GM19455 (cell line): Measurements from ENCODE around the gene DCTN2.
"Not testable (repeated sequence)": the region's sequence is repeated elsewhere in the genome, so short reads cannot be mapped to it uniquely, and the experiment has no call there.

Experiments used
- ATAC-seq: cut with Tn5 transposase; IDR thresholded peaks from one replicate; pipeline ENCODE4 v1.9.1; 2021; ENCODE audit not compliant: unreplicated experiment

DCTN2 gene

DNA sequence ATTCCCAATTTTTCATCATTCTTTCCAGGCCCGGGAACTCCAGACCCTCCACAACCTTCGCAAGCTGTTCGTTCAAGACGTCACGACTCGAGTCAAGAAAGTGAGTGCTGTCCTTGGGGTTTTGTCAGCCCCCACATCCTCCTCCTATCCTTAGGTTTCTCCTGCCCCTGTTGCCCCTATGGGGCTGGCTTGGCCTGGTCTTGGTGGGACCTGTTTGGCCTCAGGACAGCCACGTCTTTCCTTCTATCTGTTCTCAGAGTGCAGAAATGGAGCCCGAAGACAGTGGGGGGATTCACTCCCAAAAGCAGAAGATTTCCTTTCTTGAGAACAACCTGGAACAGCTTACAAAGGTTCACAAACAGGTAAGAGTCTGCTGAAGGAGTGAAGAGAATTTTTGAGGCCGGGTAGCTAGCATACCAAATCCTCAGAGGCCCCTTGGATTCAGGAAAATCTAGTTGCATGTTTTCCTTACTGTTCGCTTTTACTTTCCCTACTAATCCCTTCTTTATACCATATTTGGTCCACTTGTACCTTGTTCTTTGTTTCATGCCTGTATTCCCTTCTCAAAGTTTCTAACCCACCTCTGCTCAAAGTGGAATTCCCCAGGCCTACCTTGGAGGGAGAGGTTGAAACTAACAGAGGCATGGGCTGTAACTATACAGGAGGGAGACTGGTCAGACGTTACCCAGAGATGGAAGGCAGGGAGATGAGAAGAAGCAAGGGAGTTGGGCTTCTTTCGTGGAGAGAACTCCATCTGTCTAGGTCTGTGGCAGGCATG is 31.2 kb upstream of the DCTN2 start:
- ATAC-seq: no peak

DNA sequence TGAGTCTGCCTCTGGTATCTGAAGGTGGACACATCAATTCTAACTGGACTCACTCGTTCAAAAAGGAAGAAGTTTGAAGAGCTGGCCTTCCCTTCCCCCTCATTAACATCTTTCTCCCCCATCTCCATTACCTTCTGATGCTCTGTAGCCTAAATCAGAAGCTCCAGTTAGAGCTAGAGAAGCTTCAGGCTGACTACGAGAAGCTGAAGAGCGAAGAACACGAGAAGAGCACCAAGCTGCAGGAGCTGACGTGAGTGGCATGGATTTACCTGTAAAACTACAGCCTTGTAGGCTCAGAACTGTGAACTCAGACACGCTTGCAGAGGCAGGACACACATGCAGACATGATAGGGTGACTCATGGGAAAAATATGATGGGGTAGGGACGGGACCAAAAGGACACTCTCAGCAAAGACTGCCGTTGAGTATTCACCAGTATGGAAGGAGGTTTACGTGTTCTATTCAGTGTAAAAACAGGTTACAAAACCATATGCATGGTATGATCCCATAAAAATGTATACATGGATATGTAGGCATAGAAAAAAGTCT is 29.7 kb upstream of the DCTN2 start:
- ATAC-seq: no peak

DNA sequence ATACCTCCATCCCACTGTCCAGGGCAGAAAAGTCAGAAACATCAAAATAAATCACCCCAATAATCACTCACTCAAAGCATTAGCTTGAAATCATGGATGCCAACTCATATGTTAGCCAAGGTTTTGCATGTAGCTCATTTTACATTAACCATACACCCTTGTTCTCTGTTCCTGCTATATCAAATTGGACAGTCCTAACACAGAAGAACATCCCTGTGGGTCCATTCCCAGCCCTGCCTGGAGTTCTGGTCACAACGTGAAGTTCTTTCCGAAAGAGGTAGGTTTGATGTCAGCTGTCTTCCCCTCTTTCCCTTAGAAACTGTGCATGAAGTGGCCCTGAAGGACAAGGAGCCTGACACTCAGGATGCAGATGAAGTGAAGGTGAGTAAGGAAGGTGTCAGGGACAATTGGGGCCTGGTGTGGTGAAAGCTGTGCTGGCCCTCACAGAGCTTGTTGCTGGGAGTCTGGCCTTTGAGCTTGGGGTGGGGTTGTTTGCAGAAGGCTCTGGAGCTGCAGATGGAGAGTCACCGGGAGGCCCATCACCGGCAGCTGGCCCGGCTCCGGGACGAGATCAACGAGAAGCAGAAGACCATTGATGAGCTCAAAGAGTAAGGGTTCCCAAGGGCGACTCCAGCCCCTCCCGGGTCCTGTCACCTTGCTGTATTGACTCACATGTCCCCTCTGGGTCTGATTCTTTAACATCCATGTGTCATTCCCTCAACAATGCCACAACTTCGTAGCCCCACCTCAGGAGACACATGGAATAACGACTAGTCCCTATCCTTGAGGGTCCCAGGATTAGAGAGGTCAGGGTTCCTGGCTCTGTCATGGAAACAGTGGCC is 29.0 kb upstream of the DCTN2 start:
- no peak for ATAC-seq

DNA sequence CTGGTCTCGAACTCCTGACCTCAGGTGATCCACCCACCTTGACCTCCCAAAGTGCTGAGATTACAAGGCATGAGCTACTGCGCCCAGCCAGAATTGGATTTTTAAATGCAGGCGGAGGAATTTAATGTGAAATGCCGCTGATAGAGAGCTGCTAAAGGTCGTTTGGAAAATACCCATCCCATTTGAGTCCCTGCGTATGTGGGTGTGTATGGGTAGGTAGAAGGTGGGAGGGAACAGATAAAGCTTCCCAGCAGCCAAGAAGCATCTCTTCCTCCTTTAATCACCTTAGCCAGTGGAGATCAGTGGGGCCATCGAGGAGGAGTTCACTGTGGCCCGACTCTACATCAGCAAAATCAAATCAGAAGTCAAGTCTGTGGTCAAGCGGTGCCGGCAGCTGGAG is 27.8 kb upstream of the DCTN2 start:
- ATAC-seq: no peak

DNA sequence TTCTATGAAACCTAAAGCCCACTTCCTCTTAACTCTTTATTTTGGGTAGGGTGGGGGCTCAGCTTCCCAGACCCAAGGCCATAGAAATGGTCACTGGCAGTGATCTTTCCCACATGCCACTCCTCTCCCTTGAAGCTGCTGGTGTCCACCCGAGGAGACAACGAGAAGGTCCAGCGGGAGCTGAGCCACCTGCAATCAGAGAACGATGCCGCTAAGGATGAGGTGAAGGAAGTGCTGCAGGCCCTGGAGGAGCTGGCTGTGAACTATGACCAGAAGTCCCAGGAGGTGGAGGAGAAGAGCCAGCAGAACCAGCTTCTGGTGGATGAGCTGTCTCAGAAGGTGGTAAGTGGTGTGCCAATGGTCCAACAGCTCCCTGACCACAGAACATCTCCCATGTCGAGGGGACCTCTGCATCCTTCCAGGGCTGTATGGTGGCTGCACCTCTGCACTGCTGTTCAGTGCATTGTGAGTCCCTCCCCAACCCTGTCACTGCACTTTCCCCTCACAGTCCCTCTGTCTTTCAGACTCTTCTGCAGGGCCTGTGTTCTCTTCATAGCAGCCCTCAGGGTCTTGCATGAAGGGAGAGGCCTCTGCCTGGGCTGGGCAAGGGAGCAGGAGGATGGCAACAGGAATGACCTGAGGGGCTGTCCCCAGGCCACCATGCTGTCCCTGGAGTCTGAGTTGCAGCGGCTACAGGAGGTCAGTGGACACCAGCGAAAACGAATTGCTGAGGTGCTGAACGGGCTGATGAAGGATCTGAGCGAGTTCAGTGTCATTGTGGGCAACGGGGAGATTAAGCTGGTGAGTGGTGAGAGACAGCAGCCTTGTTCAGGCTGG is 25.2 kb upstream of the DCTN2 start:
- no peak for ATAC-seq

DNA sequence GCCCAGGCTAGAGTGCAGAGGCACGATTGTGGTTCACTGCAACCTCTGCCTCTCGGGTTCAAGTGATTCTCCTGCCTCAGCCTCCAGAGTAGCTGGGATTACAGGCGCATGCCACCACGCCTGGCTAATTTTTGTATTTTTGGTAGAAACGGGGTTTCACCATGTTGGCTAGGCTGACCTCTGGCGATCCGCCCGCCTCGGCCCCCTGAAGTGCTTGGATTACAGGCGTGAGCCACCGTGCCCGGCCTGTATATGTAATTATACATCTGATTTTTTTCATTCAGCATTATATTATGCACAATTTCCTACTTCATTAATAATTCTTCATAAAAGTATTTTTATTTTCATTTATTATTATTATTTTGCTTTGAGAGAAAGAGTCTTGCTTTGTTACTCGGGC is 23.4 kb upstream of the DCTN2 start:
- ATAC-seq: not testable (repeated sequence)

DNA sequence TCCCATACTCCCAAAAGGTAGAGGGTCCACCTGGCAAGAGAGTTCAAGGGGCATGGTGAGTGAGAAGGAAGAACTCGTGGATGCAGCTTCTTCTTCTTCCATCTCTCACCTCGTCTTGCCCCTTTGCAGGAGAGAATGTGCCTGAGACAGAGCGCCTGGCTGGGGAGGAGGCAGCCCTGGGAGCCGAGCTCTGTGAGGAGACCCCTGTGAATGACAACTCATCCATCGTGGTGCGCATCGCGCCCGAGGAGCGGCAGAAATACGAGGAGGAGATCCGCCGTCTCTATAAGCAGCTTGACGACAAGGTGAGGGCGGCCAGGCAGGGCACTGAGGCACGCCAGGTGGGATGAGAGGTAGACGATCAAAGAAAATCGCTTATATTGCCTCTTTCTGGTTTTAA is 22.9 kb upstream of the DCTN2 start:
- no peak for ATAC-seq

DNA sequence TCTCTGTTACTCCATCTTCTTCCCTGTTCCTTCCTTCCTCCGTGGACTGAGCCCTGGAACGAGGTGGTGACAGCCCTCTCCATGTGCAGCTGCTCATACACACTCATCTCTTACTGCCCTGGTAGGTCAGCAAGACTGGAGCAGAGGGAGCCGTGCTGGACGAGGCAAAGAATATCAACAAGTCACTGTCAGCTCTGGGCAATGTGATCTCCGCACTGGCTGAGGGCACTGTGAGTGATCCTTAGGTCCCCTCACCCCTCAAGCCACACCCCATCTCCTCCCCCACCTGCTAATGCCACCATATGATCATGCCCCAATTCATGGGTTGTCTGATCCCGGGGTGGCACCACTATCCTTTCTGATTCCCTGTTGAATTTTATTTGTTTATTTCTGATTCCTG is 21.8 kb upstream of the DCTN2 start:
- ATAC-seq: no peak

DNA sequence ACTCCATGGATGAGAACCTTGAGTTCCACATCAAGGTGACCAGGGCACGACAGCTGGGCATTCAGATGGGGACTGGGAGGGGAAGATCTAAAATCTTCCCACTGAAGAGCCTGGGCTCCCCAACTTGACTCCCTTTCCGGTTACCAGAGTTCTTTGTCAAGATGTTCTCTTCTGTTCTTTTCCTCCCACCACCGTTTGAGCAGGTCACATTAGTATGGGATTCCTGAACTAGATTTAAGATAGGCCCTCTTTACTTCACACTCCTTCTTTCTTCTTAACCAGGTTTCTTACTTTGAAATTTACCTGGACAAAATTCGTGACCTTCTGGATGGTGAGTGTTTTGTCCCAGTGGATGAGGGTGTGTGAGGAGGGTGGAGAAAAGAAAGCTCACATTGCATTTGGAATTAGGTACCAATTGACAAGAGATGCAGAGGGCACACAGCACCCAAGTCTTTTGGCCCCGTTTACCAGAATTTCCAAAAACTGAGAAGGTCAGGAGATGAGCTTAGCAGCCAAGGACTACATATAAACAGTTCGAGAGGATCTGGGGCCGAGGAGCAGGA is 17.3 kb upstream of the DCTN2 start:
- ATAC-seq: no peak

DNA sequence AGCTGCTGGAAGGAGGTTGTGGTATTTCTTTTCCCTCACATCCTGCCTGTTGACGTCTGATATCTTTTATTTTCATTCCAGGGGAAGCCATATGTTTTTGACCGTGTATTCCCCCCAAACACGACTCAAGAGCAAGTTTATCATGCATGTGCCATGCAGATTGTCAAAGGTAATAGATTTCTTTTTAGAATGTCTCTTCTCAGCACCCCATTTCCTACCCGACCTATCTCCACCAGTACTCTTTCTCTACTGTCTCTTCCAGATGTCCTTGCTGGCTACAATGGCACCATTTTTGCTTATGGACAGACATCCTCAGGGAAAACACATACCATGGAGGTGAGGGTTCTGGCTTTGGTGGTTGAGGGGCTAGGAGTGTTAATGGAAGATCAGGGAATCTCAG is 16.4 kb upstream of the DCTN2 start:
- ATAC-seq: no peak

DNA sequence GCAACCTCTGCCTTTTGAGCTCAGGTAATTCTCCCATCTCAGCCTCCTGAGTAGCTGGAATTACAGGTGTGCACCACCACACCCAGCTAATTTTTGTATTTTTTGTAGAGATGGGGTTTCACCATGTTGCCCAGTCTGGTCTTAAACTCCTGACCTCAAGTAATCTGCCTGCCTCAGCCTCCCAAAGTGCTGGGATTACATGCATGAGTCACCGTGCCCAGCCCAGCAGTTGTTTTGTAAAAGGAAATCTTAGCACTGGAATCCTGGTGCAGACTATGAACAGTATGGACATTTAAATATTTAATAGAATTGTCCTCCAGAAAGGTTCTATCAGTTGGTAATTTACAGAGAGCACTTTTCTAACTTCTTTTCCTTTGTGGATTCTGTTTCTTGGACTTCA is 14.1 kb upstream of the DCTN2 start:
- not testable (repeated sequence) for ATAC-seq

DNA sequence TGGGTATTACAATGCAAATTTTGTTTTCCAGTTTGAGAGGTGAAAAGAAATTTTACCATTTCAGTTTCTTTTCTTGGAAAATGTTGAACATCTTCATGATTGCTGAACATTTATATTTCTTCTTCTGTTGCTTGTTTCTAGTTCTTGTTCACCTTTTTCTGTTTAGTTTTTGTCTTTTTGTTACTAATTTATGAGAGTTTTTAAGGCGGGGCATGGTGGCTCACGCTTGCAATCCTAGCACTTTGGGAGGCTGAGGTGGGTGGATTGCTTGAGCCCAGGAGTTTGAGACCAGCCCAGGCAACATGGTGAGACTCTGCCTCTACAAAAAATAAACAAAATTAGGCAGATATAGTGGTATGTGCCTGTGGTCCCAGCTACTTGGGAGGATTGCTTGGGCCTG is 13.5 kb upstream of the DCTN2 start:
- ATAC-seq: no peak

DNA sequence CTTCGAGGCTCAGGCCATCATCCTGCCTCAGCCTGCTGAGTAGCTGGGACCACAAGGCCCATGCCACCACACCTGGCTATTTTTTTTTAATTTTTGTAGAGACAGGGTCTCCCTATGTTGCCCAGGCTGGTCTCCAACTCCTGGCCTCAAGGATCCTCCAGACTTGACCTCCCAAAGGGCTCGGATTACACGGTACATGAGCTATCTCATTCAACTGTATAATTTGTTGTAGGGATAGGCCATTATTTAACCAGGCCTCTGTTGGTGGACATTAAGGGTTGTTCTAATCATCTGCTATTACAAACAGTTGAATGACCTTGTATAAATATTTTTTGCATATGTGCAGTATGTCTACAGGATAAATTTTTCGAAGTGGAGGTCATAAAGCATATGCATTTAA is 11.9 kb upstream of the DCTN2 start:
- no peak for ATAC-seq

DNA sequence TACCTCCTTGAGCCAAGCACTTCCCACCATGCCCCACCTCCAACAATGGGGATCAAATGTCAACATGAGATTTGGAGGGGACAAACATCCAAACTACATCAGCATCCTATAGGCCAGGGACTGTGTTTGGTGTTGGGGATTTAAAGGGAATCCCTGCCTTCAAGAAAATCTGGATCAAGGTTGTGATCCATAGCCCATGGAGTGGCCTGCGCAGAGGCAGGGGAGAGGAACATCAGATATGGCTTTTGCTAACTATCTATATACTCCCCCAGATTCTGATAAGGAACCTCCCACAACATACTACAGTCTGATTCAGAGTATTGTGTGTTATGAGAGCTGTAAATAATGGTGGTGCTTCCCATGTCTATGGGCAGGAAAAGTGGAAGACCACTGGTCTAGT is 7.9 kb upstream of the DCTN2 start:
- no peak for ATAC-seq

DNA sequence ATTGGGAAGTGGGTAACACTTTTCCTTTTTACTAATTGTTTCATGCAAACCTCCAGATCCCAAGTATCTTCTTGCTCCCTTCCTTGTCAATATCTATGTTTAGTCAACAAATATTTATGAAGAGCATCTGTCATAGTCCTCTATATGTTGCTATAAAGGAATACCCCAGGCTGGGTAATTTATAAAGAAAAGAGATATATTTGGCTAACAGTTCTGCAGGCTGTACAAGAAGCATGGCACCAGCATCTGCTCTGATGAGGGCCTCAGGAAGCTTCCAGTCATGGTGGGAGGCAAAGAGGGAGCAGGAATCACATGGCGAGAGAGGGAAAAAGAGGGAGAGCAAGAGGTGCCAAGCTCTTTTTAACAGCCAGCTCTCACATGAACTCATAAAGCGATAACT is 7.5 kb upstream of the DCTN2 start:
- no peak for ATAC-seq

DNA sequence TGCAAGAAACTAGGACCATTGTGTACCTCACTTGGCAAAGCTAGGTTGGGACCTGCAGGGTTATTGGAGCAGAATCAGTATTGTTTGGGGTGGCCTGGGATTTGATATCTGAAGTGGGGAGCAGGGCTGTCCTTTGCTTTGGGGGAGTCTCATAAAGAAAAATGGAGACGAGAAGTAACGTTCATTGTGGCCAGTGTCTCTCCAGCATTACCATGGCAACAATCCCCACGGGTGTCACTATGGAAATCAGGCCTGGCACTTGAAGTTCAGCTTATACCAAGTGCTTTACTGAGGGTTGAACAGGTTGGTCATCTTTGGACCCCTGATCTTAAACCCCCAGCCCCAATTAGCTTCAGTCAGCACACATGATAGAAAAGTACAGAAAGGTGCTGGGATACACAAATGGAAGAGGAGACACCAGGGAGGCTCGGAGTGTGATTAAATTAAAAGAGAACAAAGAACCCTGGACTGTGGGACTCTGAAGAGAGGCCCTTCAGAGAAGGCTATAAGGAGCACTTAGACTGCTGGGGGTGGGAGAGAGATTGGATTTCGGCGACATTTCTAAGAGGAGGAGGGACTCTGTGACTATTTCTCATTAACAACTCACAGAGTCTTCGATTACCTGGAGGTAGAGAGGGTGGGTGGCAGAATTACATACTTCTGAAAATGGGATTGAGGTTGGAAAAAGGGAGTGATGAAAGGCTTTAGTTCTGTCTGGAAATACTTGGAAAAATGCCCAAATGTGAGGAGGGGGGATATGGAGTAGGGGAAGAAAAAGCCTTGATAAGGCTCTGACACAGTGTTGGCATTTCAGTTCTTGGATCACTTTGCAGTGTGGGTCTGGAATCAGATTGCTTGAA is 6.6 kb upstream of the DCTN2 start:
- no peak for ATAC-seq

DNA sequence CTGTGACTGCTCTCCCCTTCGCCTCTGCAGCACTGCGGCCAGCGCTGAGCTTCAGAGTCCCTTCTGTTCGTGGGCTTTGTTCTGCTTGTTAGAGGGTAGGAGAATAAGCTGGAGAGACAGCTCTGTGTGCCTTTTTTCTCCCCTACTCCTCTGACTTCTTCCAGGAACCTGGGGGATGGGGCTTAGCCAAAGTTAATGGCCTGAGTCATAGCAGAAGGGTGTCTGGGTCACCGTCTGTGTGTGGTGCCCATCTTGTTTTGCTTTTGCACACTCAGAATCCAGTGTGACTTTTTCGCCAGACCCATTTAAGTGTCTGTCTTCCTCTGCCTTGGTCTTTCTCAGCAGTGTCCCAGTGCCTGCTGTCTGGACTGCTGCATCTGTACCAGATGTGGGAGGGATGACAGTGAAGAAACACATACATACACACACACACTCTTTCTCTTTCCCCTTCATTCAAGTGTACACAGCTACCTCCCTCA is 5.9 kb upstream of the DCTN2 start:
- ATAC-seq: no peak

DNA sequence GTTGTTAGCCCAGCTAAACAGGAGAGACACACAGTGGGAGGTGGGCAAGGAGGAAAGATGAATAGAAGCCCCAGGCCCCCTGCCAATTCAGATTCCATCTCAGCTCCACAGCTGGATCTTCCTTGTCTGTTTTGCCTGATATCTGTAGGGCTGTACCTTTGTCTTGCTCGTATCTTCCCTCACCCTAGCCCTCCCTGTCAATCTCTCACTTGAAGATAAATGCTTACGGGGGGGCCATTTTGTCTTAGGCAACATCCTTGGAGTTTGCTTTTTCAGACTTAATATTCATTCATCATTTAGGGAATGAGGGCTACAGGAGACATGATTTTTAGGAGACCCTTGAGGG is 5.3 kb upstream of the DCTN2 start:
- ATAC-seq: no peak

DNA sequence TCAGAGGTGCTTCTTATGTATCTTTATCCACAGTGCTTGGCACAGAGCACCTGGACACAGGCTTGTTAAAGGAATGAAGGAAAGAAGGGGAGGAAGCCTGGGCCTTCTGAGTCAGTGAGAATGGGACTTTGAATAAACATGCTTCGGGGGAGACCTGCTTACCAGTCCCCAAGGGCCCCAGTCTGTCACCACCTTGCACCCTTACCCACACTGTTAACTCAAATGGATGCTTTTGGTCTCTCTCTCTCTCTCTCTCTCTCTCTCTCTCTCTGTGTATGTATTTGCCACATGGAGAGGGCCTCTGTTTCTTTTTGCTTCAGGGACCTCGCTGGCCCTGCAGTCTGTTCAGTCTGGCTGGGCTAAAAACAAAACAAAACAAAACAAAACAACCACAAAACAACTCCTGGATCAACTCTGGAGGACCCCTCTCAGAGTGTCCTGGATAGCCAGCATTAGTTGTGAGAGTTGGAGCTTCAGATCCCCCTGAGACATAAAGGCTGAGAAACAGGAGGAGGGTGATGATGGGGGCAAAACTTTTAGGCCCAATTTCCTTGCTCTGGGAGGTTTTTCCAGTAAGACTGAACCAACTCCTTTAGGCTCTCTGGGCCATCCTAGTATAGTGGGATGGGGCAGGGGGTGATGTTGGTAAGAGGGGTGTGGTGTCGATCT is 4.8 kb upstream of the DCTN2 start:
- ATAC-seq: no peak
